GM10266 (cell line): ENCODE measurements around the gene TIMM21.

Experiments
- DNase-seq: peaks from one replicate; pipeline ENCODE4 v3.0.0; 2012; ENCODE audit errors: extremely low spot score
- TF ChIP-seq, protein P1 (sequence below): IDR thresholded peaks from 2 replicates; pipeline ENCODE4 v1.5.1; 2012; ENCODE audit warnings: mild to moderate bottlenecking, low read depth; ENCODE audit not compliant: control insufficient read depth, insufficient read depth; ENCODE audit errors: missing control alignments

The TIMM21 gene

DNA sequence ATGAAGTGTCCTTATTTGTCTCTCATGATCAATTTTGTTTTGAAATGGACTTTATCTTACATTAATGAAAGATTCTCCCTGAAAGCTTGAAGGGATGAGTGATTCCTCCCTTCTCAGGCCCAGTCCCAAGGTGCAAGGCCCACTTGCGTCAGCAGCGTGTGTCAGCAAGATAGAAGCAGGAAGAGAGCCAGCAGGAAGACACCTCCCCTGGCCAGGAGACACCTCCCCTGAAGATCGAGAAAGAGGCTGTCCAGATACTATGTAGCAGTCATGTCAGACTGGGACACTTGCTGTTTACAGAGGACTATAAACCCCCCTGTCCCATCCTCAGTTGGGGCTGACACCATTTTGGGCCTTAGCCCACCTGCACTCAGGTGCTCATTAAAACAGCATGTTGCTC lies 38.3 kb downstream of the TIMM21 start:
- no peak for DNase-seq
- TF ChIP-seq, protein P1, sequence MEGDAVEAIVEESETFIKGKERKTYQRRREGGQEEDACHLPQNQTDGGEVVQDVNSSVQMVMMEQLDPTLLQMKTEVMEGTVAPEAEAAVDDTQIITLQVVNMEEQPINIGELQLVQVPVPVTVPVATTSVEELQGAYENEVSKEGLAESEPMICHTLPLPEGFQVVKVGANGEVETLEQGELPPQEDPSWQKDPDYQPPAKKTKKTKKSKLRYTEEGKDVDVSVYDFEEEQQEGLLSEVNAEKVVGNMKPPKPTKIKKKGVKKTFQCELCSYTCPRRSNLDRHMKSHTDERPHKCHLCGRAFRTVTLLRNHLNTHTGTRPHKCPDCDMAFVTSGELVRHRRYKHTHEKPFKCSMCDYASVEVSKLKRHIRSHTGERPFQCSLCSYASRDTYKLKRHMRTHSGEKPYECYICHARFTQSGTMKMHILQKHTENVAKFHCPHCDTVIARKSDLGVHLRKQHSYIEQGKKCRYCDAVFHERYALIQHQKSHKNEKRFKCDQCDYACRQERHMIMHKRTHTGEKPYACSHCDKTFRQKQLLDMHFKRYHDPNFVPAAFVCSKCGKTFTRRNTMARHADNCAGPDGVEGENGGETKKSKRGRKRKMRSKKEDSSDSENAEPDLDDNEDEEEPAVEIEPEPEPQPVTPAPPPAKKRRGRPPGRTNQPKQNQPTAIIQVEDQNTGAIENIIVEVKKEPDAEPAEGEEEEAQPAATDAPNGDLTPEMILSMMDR: no peak

DNA sequence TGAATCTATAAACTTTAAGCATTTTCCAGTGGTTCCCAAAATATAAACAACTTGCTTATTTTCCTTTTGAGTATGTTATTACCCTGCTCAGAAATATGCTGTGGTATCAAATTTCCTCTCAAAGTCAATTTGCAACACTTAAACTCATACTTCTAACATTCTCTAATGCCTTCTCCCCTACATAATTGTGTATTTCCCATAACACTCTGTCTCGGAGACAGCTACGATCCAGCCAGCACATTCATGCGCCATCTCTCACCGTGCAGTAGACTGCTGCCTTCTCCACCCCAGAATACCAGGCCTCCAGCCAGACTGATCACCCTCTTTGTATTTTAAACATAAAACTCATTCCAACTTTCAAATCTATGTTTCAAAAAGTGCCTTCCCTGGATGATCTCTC lies 41.8 kb downstream of the TIMM21 start:
- no peak for DNase-seq
- TF ChIP-seq, protein P1: no peak

DNA sequence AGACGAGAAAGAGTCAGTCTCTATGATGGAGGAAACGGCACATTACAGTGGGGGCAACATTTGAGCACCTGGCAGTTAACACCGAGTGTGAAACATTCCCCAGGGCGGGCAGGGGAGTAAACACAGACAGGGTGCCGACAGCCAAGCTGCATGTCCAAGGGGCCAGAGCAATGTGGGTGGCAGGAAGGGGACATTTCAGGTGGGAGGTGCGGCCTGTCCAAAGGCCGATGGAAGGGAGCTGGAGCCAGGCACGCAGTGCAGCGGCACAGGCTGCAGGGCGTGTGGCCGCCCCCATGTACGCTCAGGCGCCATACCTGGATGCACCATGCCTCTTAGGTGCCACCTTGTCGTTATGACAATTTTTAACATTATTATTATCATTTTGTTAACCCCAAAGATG lies 43.3 kb downstream of the TIMM21 start:
- no peak for DNase-seq
- TF ChIP-seq, protein P1: no peak

DNA sequence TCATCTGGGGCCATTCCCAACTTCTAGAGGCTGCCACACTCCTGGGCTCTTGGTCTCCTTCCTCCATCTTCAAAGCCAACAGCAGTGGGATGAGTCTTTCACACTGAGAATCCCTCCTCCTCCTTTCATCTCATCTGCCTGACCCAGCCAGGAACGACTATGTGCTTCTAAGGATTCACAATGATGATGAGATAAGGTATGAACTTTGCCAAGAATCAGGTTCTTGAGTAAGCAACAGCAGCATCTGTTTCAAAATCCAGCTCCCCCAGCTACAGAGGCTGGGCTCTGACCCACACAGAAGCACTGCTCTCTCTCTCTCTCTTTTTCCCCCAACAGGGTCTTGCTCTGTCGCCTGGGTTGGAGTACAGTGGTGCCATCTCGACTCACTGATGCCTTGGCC lies 46.4 kb downstream of the TIMM21 start:
- DNase-seq: no peak
- TF ChIP-seq, protein P1: no peak

DNA sequence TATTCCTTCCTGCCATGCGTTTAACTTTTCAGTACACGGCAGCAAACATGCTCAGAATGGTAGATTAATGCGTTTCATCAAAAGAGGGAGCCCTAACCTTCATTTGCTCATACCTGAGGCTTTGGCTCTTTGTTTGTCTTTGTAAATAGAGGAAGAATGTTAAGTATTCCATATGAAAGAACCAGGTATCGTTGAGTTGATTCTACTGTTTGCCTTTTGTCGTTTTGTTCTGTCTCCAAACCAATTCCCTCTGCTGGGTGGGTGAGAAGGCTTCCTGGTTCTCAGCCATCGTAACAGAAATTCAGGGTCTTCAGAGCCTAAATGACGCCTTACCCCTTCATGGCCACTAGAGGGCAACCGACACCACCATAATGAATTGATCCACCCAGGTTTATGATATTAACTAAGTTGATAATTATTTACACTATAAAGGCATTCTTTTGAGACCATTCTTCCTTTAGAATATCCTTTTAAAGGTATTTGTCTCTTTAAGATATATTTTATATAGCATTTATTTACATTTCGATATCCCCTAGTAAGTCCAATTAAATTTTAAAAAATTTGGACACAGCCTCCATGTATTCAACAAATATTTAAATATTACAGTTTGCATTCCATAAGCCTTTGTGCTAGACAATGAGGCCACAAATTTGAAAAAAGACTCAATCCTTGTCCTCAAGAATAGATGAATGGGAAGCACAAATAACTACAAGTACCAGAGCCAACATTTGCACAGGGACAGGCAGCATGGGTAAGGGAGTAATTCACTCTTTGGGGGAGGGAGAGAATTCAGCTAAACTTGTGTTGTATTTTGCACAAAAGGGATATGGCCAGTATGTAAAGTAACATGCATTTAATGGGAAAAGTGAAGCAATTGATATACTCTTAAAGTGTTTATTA lies 48.1 kb downstream of the TIMM21 start:
- TF ChIP-seq, protein P1: peak; percentile 79
- peak; percentile 82 for DNase-seq

DNA sequence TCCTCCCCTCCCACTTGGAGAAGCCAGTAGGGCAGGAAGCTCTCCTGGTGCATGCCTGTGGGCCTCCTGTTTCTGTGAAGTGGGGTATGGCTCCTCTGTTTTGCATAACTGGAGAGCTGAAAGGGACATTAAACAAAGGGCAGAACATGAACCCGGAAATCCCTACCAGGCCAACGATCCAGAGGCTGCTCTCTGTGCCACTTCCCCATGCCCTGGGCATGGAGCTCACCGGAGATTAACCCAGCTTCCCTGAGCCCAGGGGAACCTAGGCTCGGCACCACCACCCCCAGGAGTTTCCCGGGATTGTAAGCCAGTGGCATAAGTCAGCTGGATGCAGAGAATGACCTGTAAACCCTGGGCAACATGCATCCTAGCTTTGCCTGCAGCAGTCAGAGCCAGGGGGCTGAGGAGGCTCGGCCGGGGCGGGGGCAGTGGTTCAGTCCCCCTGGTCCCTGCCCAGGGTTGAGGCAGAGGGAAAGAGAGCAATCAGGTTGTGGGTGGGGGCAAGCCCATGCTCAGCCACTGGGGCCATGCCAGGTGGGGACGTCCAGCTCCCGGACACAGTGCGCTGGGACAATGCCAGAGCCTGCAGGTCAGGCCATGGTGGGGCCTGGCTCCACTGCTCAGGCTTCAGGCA lies 49.5 kb downstream of the TIMM21 start:
- TF ChIP-seq, protein P1: no peak
- DNase-seq: no peak

DNA sequence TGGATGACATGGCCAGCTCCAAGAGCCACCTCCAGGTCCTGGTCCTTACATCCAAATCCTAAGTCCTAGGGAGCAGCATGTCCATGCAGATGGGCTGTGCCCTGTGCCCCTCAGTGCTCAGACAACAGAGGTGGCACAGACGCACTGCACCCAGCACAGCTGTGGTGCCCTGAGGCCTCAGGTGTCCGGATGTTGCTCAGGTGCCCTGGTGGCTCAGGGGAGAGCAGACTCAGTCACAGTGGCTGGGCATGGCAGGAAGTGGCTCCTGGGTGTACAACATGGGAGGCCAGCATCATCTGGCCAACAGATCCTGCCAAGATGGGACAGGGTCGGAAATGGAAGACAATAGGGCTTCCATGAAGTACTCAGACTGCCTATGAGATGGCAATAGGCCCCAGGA lies 50.1 kb downstream of the TIMM21 start:
- TF ChIP-seq, protein P1: no peak
- DNase-seq: no peak
